HG03439 (cell line): ENCODE measurements around the gene LRFN3.
"Not testable (repeated sequence)": the region's sequence is repeated elsewhere in the genome, so short reads cannot be mapped to it uniquely, and the experiment has no call there.

Source experiments
- ATAC-seq: cut with Tn5 transposase; IDR thresholded peaks from one replicate; pipeline ENCODE4 v1.9.1; 2021; ENCODE audit warnings: mild to moderate bottlenecking, moderate library complexity; ENCODE audit not compliant: unreplicated experiment

The LRFN3 gene

DNA sequence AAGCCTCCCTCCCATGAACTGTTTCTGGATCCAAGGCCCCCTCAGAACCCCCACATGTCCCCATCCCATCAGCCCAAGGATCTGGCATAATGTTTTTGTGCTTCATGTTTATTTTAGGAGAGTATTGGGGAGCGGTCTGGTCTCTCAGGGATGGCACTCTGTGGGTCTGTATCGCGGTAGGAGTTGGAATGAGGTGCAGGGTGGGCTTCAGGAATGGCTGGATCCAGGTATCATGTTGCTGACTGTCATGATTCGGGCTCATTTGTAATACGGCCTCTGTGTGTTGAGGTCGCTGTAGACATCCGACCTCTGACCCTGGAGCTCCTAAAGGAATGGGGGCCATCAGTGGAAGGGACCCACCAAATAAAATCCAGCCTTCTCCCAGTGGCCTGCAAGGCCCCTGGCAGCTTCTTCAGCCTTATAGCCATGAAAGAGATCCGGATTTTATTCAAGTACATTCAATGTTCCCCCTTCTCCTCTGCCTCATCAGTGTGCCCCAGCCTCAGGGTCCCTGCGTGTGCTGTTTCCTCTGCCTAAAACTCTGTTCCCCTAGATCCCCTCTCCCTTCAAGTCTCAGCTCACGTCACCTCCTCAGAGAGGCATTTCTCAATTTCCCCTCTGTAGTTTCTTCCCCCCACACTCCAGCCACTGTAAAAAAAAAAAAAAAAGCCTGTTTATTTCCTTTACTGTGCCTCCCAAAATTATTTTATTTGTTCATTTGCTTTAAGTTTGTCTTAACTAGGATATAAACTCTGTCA lies 31.7 kb upstream of the LRFN3 start:
- no peak for ATAC-seq

DNA sequence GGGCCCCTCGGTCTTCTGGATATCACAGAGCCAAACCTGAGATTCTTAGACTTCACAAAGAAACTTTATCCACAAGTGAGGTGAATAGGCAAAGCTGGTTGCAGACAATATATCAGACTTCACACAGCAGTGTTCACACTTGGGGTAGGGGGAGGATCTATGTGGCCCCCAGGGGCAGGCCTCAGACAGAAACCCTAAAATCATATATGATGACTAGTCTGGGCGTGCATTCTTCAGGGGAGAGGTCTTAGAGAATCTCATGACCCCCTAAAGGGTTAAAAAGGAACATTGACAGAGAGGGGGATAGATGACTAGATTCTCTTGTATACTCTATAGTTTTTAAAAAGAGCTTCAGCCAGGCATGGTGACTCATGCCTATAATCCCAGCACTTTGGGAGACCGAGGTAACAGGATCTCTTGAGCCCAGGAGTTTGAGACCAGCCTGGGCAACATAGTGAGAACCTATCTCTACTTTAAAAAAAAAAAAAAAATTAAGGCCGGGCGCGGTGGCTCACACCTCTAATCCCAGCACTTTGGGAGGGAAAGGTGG lies 30.9 kb upstream of the LRFN3 start:
- no peak for ATAC-seq

GRCh38 chr19:35907377-35907745 lies 28.8 kb upstream of the LRFN3 start:
- no peak for ATAC-seq

DNA sequence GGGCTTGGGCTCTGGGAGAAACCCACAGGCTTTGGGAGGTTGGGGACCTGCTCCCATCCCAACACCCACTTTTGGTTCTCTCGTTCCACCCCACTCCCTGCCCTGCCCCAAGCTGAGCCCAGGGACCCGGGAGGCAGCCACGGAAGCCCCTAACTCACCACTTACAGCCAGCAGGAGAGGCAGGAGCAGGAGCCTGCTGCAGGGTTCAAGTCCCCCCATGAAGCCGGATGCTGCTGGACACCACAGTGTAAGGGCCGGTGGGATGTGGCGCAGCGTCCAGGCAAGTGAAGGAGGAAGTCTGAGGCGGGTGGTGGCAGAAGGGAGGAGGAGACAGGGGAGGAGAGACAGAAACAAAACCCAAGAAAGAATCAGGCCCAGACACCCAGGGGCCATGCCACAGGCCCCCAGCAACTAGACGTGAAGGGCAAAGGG lies 28.1 kb upstream of the LRFN3 start, which contains the start of gene TYROBP:
Gene TYROBP, minus strand, starts transcription at position 286 of the 432 bp plus-strand sequence. Its CDS starts 67 bp downstream, at position 219.
- no peak for ATAC-seq

GRCh38 chr19:35908973-35909683 lies 27.0 kb upstream of the LRFN3 start:
- no peak for ATAC-seq

- ATAC-seq = no peak
Measured at GRCh38 chr19:35909684-35910035, 26.5 kb upstream of the LRFN3 start.

DNA sequence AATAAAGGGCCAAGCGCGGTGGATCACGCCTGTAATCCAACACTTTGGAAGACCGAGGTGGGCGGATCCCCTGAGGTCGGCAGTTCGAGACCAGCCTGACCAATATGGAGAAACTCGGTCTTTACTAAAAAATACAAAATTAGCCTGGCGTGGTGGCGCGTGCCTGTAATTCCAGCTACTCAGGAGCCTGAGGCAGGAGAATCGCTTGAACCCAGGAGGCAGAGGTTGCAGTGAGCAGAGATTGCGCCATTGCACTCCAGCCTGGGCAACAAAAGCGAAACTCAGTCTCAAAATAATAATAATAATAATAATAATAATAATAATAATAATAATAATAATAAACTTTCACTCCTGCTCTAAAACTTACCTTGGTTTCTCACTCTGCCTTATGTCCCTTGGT lies 25.8 kb upstream of the LRFN3 start:
- ATAC-seq = not testable (repeated sequence)

- no peak for ATAC-seq
Measured at GRCh38 chr19:35911173-35911572, 25.0 kb upstream of the LRFN3 start.

DNA sequence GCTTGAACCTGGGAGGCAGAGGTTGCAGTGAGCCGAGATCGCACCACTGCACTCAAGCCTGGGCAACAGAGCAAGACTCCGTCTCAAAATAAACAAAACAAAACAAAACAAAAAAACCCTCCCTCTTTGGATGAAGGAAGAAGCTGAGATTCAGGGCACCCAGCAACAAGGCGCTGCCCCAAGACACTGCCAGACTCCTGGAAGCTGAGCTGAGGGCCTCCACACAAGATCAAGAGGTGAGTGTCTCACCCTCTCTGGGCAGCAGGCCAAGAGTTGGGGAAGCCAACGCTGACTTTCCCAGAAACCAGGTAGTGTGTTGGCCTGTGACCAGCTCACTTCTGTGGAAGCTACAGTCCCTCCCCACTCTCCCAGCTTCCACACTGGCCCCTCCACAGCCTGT lies 24.4 kb upstream of the LRFN3 start:
- ATAC-seq = no peak

DNA sequence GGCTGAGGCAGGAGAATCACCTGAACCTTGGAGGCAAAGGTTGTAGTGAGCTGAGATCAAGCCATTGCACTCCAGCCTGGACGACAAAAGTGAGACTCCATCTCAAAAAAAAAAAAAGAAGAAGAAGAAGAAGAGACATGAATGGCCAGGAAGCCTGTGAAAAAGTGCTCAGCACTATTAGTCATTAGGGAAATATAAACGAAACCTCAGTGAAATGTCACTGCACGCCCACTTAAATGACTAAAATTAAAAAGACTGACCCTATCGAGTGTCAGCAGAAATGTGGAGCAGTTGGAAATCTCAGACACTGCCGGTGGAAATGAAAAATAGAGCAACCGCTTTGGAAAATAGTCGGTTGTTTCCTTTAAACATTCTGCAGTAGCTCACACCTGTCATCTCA lies 22.6 kb upstream of the LRFN3 start:
- no peak for ATAC-seq

DNA sequence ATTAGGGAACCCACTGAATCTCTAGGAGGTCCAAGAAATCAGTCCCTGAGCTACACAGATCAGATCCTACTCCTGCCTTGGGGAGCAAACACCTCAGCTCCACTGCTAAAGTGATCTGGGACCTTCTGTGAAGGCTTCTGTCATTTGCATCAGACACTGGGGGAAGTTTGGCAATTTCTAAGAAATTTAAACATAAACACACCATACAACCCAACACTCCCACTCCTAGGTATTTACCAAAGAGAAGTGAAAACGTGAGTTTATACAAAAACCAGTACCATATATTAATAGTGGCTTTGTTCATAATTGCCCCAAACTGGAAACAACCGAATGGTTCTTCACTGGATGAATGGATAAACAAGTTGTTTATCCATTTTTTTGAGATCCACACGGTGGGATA lies 20.7 kb upstream of the LRFN3 start:
- no peak for ATAC-seq

DNA sequence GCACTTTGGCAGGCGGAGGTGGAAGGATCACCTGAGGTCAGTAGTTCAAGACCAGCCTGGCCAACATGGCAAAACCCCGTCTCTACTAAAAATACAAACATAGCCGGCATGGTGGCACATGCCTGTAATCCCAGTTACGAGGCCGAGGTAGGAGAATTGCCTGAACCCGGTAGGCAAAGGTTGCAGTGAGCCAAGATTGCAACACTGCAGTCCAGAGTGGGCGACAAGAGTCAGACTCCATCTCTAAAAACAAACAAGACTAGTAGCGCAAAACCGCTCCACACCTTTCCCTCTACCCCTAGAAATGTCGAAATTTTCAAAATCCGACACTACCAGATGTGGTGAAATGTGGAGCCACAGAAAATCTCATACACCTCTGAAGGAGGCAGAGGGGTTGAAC lies 16.9 kb upstream of the LRFN3 start:
- ATAC-seq = no peak

- ATAC-seq = no peak
Measured at GRCh38 chr19:35921012-35921411, 15.2 kb upstream of the LRFN3 start.

- ATAC-seq = no peak
Measured at GRCh38 chr19:35925501-35925900, 10.7 kb upstream of the LRFN3 start.

- ATAC-seq = no peak
Measured at GRCh38 chr19:35928507-35928906, 7.7 kb upstream of the LRFN3 start.

GRCh38 chr19:35929876-35930275 lies 6.3 kb upstream of the LRFN3 start:
- ATAC-seq = no peak

DNA sequence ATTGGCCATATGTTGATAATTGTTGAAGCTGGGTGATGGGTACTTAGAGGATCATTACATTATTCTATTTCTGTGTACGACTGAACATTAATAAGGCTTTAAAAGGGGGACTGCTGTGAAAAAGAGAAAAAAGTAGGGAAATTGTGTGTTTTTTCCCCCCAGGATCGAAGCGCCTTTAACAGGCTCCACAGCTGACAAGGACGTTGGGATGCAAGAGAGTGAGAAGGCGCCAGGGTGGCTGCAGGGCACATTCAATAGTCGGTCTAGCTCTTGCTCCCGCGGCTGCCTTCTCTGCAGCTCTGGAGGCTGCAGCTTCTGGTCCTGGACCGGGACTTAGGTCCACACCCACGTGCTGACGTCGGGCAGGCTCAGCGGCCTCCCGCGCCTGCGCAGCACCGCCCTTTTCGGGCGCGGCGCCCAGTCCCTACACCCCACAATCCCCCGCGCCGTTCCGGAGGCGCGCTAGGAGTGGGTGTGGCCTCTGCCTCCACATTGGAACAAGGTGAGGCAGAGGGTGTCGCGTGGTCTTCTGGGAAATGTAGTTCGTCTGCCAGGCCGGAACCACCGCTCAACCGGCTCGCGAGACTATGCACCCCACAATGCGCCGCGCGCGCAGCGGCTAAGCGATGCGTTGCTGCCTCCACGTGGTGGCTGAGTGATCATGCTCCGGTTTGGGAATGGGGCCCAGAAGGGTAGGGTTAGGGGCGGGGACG lies 4.9 kb upstream of the LRFN3 start:
- peak; percentile 99 for ATAC-seq

- peak; percentile 4 for ATAC-seq
Measured at GRCh38 chr19:35931874-35932202, 4.3 kb upstream of the LRFN3 start.

DNA sequence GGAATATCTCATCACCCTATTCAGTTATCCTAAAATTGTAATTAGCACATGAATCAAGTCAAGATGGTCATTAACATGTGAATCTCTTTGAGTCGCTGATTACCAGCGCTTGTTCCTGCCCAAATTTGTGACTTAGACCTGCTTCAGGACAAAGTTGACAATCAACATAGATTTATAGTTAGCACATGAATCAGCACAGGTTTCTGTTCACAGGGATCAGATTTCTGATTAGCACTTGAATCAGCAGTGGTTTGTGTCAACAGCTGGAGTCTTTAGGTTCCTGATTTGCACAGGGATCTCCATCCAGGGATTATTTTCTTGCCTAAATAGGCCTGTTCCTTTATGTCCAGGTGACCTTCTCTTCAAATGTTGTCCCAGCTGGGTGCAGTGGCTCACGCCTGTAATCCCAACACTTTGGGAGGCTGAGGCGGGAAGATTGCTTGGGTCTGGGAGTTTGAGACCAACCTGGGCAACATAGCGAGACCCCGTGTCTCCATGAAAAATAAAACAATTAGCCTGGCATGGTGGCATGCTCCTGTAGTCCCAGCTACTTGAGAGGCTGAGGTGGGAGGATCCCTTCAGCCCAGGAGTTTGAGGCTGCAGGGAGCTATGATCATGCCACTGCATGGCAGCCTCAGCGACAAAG lies 3.8 kb upstream of the LRFN3 start:
- no peak for ATAC-seq

DNA sequence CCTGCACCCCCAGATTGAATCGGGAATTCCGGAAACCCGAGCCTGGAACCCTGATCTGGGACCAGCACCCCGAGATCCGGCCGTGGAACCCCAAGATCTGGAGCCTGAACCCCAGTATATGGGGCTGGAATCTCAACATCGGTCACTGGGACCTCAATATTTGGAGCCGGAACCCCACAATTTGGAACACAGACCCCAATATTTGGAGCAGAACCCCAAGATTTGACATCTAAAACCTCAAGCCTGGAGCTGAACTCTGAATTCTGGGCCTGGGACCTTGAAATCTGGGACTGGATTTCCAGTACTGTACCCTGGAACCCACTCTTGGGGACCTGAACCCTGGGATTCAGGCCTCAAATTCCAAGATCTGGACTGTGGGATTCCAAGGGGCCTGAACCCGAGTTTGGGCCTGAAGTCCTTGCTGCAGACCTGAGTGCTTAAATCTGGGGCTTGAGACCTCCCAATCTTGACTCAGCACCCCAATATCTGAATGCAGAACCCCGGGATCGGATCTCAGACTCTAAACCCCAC lies 629 bp downstream of the LRFN3 start:
- ATAC-seq = no peak
